Fibroblast of lung (primary cell): ENCODE results near the gene SPCS3. TPM values are rescaled to one million over a fixed set of nuclear protein-coding genes. Genes with fewer than 3 reads are reported as not detected.

ENCODE experiments used
- DNase-seq, 2 donors: peaks; one replicate each; pipeline versions ENCODE4 v3.0.0 to v3.0.0-alpha.2; 2010; ENCODE audit warnings: low read depth in 2 of 2
- H2AFZ ChIP-seq: 2 replicates; pipeline ENCODE4 v1.5.1; 2012; ENCODE audit warnings: low read length, control low read depth, inconsistent platforms
- H3K27ac ChIP-seq: 2 replicates; pipeline ENCODE4 v1.5.1; 2011; ENCODE audit warnings: low read length, control low read depth; ENCODE audit not compliant: insufficient read depth
- H3K27me3 ChIP-seq: 2 replicates; pipeline ENCODE4 v1.5.1; 2011; ENCODE audit warnings: mild to moderate bottlenecking, low read length; ENCODE audit not compliant: control insufficient read depth, insufficient read depth
- H3K36me3 ChIP-seq: 2 replicates; pipeline ENCODE4 v1.5.1; 2011; ENCODE audit warnings: low read length; ENCODE audit not compliant: control insufficient read depth, insufficient read depth
- H3K4me1 ChIP-seq: 2 replicates; pipeline ENCODE4 v1.5.1; 2011; ENCODE audit warnings: low read length; ENCODE audit not compliant: control insufficient read depth, insufficient read depth; ENCODE audit errors: extremely low read depth
- H3K4me2 ChIP-seq: 2 replicates; pipeline ENCODE4 v1.5.1; 2011; ENCODE audit warnings: low read length, control low read depth; ENCODE audit not compliant: insufficient read depth; ENCODE audit errors: extremely low read depth
- H3K4me3 ChIP-seq, 4 experiments: fragments of 200-600 bp in 1 of 4; sonication (generic) in 1 of 4; replicated peaks in 1 of 4; 2 replicates each; pipeline ENCODE4 v1.5.1; 2011 to 2016; ENCODE audit warnings: low read length in 4 of 4, low read depth in 3 of 4, mild to moderate bottlenecking in 3 of 4, control low read depth in 2 of 4, inconsistent platforms in 1 of 4, mixed read lengths in 1 of 4; ENCODE audit not compliant: insufficient read depth in 1 of 4; ENCODE audit errors: control extremely low read depth in 1 of 4
- H3K79me2 ChIP-seq: 2 replicates; pipeline ENCODE4 v1.5.1; 2012; ENCODE audit warnings: mild to moderate bottlenecking, low read length, inconsistent platforms; ENCODE audit not compliant: control insufficient read depth, insufficient read depth
- H3K9ac ChIP-seq: 2 replicates; pipeline ENCODE4 v1.5.1; 2011; ENCODE audit warnings: mild to moderate bottlenecking, low read length, control low read depth; ENCODE audit not compliant: insufficient read depth
- H3K9me3 ChIP-seq: 2 replicates; pipeline ENCODE4 v1.5.1; 2012; ENCODE audit warnings: low read depth, low read length; ENCODE audit not compliant: control insufficient read depth, insufficient read depth
- H4K20me1 ChIP-seq: 2 replicates; pipeline ENCODE4 v1.5.1; 2011; ENCODE audit warnings: low read length; ENCODE audit not compliant: control insufficient read depth, insufficient read depth; ENCODE audit errors: extremely low read depth
- CTCF ChIP-seq, 2 donors: IDR thresholded peaks in 1 of 2; conservative IDR thresholded peaks in 1 of 2; 1 replicate in 1 of 2; 2 replicates in 1 of 2; pipeline ENCODE4 v1.5.1; 2011 to 2012; ENCODE audit warnings: low read length in 2 of 2, control low read depth in 1 of 2, inconsistent platforms in 1 of 2, low read depth in 1 of 2, mild to moderate bottlenecking in 1 of 2
- EZH2 ChIP-seq: IDR thresholded peaks from 2 replicates; pipeline ENCODE4 v1.5.1; 2012; ENCODE audit warnings: low read length, control low read depth, mild to moderate bottlenecking; ENCODE audit errors: missing control alignments
- polyA plus RNA-seq, 2 donors: library from polyadenylated mRNA; depleted of rRNA in 1 of 2; stranded (reverse) in 1 of 2; unstranded in 1 of 2; fragments of >200 nt; gene quantifications; 2 replicates each; pipeline ENCODE4 v1.2.1, GENCODE V29; 2011 to 2012; ENCODE audit warnings: missing spikeins in 1 of 2
- total RNA-seq: library from RNA; depleted of rRNA; stranded (reverse); fragments of >200 nt; gene quantifications from 2 replicates; pipeline ENCODE4 v1.2.1, GENCODE V29; 2014

Gene SPCS3
- total and polyA plus RNA-seq, 2 donors (not counting 1 experiment from before 2014, with no cell fraction given) = 72.3 to 84.3 TPM

GRCh38 chr4:176307666-176307930, 12.2 kb upstream of the SPCS3 start:
- no peak for TF ChIP-seq CTCF (conservative IDR thresholded peaks at IDR 0.05 in 1 of 2, IDR thresholded peaks at IDR 0.05 in 1 of 2; ENCODE audit: low read depth in 1 of 2, low read length in 2 of 2)
- TF ChIP-seq EZH2 = no peak
- Histone ChIP-seq H3K36me3 (no peaks in the 10 kb centered on the region), H3K4me3 (no peak overlapping the region), H2AFZ (no peak overlapping the region), H3K27me3 (no peaks in the 10 kb centered on the region), H3K9ac (no peak overlapping the region), H3K4me2 (no peak overlapping the region), H4K20me1 (no peaks in the 10 kb centered on the region), H3K4me1 (peaks cover 5% of the 10 kb centered on the region), H3K79me2 (no peaks in the 10 kb centered on the region), H3K9me3 (no peaks in the 10 kb centered on the region), H3K27ac (no peak overlapping the region)
- DNase-seq = no peak

DNA sequence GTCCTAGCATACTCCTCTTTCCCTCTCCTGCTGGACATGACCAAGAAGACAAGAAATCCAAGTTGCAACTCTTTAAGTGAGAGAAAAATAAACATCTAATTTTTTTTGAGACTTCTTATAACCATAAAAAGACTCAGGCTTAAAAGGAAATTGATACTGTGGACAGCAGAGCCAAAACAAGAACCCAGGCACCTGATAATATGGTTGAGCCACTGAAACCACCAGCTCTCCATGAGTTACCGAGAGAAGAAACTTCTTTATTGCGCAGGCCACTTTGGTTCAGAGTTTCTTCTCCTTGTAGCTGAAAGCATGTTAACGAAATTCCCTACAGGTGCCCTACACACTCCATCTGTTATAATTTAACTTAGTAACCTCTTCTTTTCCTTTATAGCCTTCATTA, 11.3 kb upstream of the SPCS3 start:
- H3K36me3 ChIP-seq = no peaks in the 10 kb centered on the region
- no peak overlapping the region for H3K4me2 ChIP-seq
- H2AFZ ChIP-seq = no peak overlapping the region
- no peaks in the 10 kb centered on the region for H3K27me3 ChIP-seq
- H3K27ac ChIP-seq = no peak overlapping the region
- H4K20me1 ChIP-seq = no peaks in the 10 kb centered on the region
- no peaks in the 10 kb centered on the region for H3K9me3 ChIP-seq
- no peak for TF ChIP-seq CTCF (conservative IDR thresholded peaks at IDR 0.05 in 1 of 2, IDR thresholded peaks at IDR 0.05 in 1 of 2; ENCODE audit: low read depth in 1 of 2, low read length in 2 of 2)
- TF ChIP-seq EZH2 = no peak
- H3K4me1 ChIP-seq = no peaks in the 10 kb centered on the region
- H3K79me2 ChIP-seq = no peaks in the 10 kb centered on the region
- DNase-seq = no peak
- H3K4me3 ChIP-seq = no peak overlapping the region
- H3K9ac ChIP-seq = no peak overlapping the region

DNA sequence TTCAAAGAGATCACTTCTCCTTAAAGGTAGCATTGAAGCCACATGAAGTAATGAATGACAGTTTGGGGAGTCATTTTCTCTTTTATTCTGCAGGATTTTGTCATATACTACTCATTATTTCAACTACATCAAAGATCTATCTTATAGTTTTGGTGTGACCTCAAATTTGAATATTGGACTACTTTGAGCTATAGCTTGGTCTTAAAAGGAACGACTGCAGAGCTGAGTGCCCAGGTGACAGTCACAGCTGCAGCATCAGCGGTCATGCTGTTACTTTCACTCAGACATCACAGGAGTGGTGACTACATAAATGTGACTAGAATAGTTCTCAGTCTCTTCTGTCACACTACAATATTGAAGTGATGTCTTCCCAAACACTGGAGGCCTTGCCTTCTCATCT, 10.7 kb upstream of the SPCS3 start:
- Histone ChIP-seq H3K4me3 (no peak overlapping the region), H3K9me3 (no peaks in the 10 kb centered on the region), H2AFZ (no peak overlapping the region), H4K20me1 (no peaks in the 10 kb centered on the region), H3K4me1 (no peaks in the 10 kb centered on the region), H3K36me3 (no peaks in the 10 kb centered on the region), H3K9ac (no peak overlapping the region), H3K27ac (no peak overlapping the region), H3K27me3 (no peaks in the 10 kb centered on the region), H3K79me2 (no peaks in the 10 kb centered on the region), H3K4me2 (no peak overlapping the region)
- no peak for DNase-seq
- no peak for TF ChIP-seq EZH2
- TF ChIP-seq CTCF (conservative IDR thresholded peaks at IDR 0.05 in 1 of 2, IDR thresholded peaks at IDR 0.05 in 1 of 2; ENCODE audit: low read depth in 1 of 2, low read length in 2 of 2) = no peak
